GM18498 (cell line): Measurements from ENCODE around the gene OR13A1.
"Not testable (repeated sequence)": the region's sequence is repeated elsewhere in the genome, so short reads cannot be mapped to it uniquely, and the experiment has no call there.

ENCODE experiments used
- ATAC-seq: cut with Tn5 transposase; IDR thresholded peaks from one replicate; pipeline ENCODE4 v1.9.1; 2021; ENCODE audit warnings: mild to moderate bottlenecking, moderate library complexity; ENCODE audit not compliant: unreplicated experiment

The OR13A1 gene

DNA sequence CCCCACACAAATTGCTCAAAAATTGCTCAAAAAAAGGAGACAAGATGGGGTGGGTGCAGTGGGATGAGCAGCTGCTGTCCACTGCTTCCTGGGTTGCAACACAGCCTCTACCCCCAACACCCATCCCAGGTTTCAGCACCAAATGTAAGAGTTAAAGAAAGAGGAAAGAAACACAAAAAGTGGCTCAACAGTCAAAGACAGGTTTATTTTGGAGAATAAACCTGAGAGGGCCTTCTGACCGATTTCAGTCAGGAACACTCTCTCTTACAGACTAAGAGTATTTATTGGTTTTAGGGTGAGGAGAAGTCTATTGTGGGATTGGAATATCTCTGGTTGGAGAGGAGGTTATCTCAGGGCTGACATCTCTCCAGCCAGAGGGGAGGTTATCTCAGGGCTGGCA is 28.4 kb downstream of the OR13A1 start:
- no peak for ATAC-seq

DNA sequence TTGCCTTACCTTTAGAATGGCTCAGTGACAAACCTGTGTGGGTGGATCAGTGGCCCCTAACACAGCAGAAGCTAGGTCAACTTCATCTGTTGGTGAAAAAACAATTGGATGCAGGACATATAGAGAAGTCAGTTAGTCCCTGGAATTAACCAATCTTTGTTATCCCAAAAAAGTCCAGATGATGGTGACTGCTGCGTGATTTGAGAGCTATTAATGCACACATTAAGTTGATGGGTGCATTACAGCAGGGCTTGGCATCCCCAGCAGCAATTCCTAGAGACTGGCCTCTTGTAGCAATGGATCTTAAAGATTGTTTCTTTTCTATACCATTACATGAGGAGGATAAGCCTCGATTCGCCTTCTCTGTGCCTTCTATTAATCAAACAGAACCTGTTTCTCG is 33.3 kb downstream of the OR13A1 start:
- no peak for ATAC-seq

DNA sequence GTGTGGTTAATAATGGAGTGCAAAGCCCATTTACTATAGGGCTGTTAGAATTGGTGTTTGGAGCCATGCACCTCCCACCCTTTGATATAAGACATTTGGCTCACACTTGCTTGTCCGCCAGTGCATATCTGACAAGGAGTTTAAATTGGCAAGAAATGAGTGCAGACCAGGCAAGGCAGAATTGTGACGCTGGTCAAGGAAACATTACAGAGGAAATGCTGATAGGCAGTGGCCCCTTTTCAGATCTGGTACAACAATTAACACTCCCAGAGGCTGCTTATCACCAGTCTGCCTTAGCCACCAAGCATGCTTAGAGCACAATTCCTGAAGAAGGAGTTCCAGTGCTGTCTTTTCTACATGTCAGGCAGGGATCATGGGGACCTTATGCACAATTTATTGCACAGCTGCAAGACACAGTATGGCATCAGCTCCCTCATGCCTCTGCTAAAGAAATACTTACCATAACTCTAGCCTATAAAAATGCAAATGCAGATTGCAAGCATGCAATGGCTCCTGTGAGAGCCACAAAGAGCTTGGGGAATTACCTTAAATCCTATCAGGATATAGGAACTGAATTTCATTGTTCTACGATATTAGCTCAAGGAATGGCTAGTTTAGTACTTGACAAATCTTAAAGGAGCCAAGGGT is 35.2 kb downstream of the OR13A1 start:
- no peak for ATAC-seq

DNA sequence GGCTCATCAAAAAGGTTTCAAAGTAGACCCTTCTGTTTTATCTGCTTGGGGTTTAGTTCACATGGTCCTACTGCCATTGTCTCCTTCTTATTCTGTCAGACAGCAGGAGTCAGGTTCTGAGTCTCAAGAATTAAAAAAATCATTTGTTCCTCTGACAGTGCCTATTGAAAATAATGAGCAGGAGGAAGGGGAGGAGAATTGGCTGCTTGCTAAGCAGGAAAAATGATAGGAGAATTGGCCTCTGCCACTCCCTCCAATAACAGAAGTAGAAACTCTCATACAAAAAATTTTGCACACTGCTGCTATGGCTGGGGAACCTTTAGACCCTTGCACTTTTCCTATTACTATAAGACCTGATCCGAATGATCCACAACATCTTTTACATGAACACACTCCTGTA is 35.7 kb downstream of the OR13A1 start:
- no peak for ATAC-seq

- no peak for ATAC-seq
Measured at GRCh38 chr10:45278860-45279498, 36.4 kb downstream of the OR13A1 start.

GRCh38 chr10:45276146-45276545 is 39.3 kb downstream of the OR13A1 start:
- ATAC-seq: not testable (repeated sequence)

DNA sequence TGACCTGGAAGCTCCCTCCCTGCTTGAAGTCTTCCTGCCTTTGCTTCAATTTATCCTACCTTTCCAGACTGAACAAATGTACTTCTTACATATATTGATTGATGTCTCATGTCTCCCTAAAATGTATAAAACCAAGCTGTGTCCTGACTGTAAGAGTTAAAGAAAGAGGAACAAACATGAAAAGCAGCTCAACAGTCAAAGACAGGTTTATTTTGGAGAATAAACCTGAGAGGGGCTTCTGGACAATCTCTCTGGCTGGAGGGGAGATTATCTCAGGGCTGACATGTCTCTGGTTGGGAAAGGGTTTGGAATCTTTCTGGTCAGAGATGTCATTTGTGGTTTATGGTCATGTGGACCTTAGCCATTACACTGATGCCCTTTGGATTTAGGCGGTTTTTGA is 41.0 kb downstream of the OR13A1 start:
- no peak for ATAC-seq

DNA sequence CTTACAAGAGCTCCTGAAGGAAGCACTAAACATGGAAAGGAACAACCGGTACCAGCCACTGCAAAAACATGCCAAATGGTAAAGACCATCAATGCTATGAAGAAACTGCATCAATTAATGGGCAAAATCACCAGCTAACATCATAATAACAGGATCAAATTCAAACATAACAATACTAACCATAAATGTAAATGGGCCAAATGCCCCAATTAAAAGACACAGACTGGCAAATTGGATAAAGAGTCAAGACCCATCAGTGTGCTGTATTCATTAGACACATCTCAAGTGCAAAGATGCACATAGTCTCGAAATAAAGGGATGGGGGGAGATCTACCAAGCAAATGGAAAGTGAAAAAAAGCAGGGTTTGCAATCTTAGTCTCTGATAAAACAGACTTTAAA is 47.6 kb downstream of the OR13A1 start:
- ATAC-seq: not testable (repeated sequence)

DNA sequence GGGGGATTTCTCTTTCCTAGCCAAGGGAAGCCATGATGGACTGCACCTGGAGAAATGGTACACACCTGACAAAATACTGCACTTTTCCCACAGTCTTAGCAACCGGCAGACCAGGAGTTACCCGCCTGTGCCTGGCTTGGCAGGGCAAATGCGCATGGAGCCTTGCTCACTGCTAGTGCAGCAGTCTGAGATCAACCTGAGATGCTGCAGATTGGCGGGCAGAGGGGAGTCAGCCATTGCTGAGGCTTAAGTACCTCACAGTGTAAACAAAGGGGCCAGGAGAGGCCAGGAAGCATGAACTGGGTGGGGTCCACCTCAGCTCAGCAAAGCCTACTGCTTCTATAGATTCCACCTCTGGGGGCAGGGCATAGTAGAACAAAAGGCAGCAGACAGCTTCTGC is 49.4 kb downstream of the OR13A1 start:
- ATAC-seq: no peak

DNA sequence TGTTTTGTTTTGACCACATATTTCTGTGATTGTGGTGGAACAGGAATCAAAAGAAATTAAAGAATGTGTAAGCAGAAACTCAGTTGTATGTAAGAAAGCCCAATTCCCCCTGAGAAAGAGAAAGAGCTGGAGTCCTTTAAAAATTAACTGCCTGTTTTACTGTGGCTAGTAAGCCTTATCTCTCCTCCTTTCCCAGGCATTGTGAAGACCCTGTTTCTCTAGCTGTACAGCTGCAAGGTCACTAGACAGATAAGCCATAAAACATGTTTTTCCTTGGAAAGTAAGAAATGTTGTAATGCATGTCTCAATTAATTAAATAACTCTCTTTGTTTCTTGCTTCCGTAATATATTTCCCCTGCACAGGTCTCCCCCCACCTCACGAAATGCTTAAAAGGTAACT is 53.5 kb downstream of the OR13A1 start:
- no peak for ATAC-seq

DNA sequence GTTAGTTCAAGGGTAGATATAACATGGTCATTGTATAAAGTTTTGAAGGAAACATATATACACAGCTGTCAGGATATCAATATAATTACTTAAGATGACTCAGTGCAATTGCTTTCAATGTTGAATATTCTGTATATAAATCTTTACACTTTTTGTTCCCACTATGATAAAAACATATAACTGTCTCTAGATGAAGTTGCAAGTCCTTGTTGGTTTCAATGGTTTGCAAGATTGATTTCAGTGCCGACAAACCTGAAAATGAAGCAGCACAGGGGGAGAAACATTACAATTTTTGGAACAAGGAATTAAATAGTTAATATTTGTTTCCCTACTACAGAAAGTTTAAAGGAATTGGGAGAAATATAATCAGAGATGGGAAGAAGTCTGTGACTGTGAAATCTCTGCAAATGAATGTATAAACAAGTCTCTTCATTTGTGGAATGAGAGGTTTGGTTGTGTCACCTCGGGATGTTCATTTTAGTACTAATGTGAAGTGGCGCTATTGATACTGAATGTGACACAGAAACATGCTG is 54.1 kb downstream of the OR13A1 start:
- no peak for ATAC-seq

- ATAC-seq: not testable (repeated sequence)
Measured at GRCh38 chr10:45260635-45261034, 54.8 kb downstream of the OR13A1 start.

- ATAC-seq: not testable (repeated sequence)
Measured at GRCh38 chr10:45259786-45260495, 55.5 kb downstream of the OR13A1 start.

DNA sequence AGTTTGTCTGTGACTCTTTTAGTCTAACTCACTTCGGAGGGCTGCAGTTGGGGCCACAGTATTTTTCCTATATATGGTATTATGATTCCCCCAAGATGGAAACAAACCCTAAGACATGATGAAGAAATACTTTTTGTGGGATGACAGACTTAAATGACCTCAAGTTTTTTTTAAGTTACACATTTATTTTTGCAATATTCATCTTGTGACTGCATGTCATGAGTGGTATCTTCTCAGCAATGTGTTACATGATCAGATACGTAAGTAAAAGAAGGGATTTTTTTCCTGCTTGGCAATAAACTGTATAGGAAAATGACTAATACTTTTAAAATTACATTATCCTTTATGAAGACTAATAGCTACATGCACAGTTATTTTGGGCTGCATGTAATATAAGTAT is 57.8 kb downstream of the OR13A1 start:
- ATAC-seq: no peak

DNA sequence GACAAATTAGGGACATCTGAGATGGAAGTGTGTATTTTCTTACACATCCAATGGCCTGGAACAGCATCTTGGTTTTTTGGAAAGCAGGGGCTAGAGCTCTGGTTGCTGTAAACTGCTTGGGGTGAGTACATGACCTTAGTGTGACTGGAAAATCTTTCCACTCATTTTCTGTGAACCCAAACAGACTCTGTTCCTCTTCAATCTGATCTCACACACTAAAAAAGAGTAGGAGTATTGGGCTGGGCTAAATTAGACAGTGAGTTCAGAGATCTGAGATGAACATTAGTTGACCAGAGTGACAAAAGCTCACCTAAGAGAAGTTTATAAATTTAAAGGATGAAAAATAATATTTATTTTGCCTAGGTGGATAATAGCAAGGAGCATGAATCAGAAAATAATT is 59.2 kb downstream of the OR13A1 start:
- no peak for ATAC-seq

- ATAC-seq: no peak
Measured at GRCh38 chr10:45255706-45256105, 59.7 kb downstream of the OR13A1 start.

DNA sequence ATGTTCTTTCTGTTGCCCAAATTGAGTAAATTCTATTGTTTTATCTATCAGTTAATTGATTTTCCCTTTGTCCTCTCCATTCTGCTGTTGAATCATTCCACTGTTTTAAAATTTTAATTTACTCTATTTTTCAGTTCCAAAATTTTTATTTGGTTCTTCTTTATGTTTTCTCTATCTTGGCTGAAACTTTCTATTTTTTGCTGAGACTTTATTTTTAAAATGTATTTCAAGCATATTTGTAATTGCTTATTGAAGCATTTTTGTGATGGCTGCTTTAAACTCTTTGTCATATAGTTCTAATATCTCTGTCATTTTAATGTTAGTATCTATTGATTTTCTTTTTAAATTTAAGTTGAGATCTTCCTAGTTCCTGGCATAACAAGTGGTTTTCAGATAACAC is 60.5 kb downstream of the OR13A1 start:
- ATAC-seq: no peak

DNA sequence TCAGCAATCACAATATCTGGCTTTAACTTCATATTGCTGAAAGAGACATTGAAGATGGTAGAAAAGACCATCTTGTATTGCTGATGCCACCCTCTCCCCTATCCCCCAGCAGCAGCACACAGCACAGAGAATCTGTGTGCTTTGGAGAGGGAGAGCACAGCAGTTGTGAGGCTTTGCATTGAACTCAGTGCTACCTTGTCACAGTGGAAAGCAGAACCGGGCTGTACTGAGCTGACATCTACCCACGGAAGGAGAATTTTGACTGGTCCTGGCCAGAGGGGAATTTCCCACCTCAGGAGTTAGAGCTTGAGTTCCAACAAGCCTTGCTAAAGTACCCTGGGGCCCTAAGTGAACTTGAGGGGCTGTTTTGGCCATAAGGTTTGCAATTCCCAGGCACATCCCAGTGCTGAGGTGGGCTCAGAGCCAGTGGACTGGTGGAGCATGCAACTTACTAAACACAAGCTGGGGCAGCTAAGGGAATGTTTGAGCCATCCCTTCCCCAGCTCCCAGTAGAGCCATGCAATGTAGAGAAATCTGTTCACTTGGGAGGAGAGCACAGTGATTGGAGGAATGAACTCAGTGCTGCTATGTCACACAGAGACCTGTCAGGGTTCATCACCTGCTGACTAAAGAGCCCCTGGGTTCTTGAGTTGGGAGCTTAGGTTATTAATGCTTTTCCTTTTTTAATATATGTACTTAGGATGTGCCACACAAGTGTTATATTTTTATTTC is 62.1 kb downstream of the OR13A1 start:
- peak; percentile 72 for ATAC-seq
